ENCODE measurements around the gene TTC8. TPM values are rescaled to one million over a fixed set of nuclear protein-coding genes. Genes with fewer than 3 reads are reported as not detected.

The TTC8 gene
- total RNA-seq, 1 experiment from 2014 or later, result 9.2 TPM

GRCh38 chr14:88785911-88786310 lies 38.5 kb upstream of the TTC8 start:
- H3K27me3 Mint-ChIP-seq (ENCODE audit: low read depth), result peaks cover 38% of the 10 kb centered on the region

More at GRCh38 chr14:88785911-88786310, 38.5 kb upstream of the TTC8 start:
- no peak overlapping the region for H3K23ac ChIP-seq (ENCODE audit: insufficient read length, low read depth, low read length)
- H3K79me2 ChIP-seq (ENCODE audit: insufficient read depth, low read length), result no peaks in the 10 kb centered on the region
- H2AK5ac ChIP-seq (ENCODE audit: insufficient read length, low read length), result no peak overlapping the region
- no peak overlapping the region for H3K4ac ChIP-seq (ENCODE audit: low read depth, low read length)
- peaks cover 4% of the 10 kb centered on the region; the same call in 1 of the 2 replicates for H3K27me3 ChIP-seq (ENCODE audit: insufficient read depth, low read length)
- H4K91ac ChIP-seq (ENCODE audit: insufficient read length, low read depth, low read length), result no peak overlapping the region
- no peak overlapping the region for H3K14ac ChIP-seq (ENCODE audit: insufficient read depth, low read length)
- H3K9me3 ChIP-seq (ENCODE audit: control insufficient read depth, low read depth, low read length), result no peaks in the 10 kb centered on the region
- H2BK12ac ChIP-seq (ENCODE audit: insufficient read length, low read depth, low read length), result no peak overlapping the region
- no peak overlapping the region for H3K18ac ChIP-seq (ENCODE audit: insufficient read length, low read depth, low read length)
- no peak overlapping the region for H3K4me2 ChIP-seq (ENCODE audit: insufficient read depth, insufficient read length, low read length)
- H3K27ac Mint-ChIP-seq, result no peak overlapping the region
- no peak overlapping the region for H4K8ac ChIP-seq (replicated peaks; ENCODE audit: insufficient read length, low read depth, low read length)
- no peak overlapping the region for H2BK20ac ChIP-seq (ENCODE audit: low read depth, low read length, poor library complexity, severe bottlenecking)
- no peak overlapping the region for H2BK5ac ChIP-seq (ENCODE audit: insufficient read length, low read length)
- DNase-seq, result no peak
- no peaks in the 10 kb centered on the region for H3K4me1 ChIP-seq (ENCODE audit: insufficient read depth, low read length)
- no peaks in the 10 kb centered on the region for H4K20me1 ChIP-seq (ENCODE audit: control insufficient read depth, insufficient read depth, insufficient read length)
- peaks cover 13 to 24% (median 22%) of the 10 kb centered on the region in 3 experiments; a peak in 6 of 7 replicates for H3K36me3 Mint-ChIP-seq (ENCODE audit: insufficient read depth in 1 of 3, low read depth in 3 of 3)
- H3K23me2 ChIP-seq (ENCODE audit: insufficient read length, low read depth, low read length, poor library complexity, severe bottlenecking), result no peaks in the 10 kb centered on the region
- no peak overlapping the region for H2BK120ac ChIP-seq (ENCODE audit: low read depth, low read length, poor library complexity, severe bottlenecking)
- no CpG with 5 or more reads among the region's 1 CpG for WGBS (ENCODE audit: extremely low coverage, insufficient read length, low lambda C conversion rate)
- peaks cover 27 to 28% of the 10 kb centered on the region in 2 experiments for H3K9me3 Mint-ChIP-seq
- no peak overlapping the region for H4K5ac ChIP-seq (ENCODE audit: insufficient read length, low read depth, low read length)
- H3K4me1 Mint-ChIP-seq, result peaks cover 6 to 9% of the 10 kb centered on the region in 2 experiments; a peak in 3 of 4 replicates
- no peak overlapping the region for H2AFZ ChIP-seq (ENCODE audit: low read length)
- H3K9ac ChIP-seq (ENCODE audit: extremely low read depth, insufficient read length, low read length), result no peak overlapping the region
- no peak overlapping the region for H3K27ac ChIP-seq (ENCODE audit: insufficient read length, low read depth, low read length)
- H3K4me3 Mint-ChIP-seq, result no peak overlapping the region
- TF ChIP-seq CTCF (conservative IDR thresholded peaks at IDR 0.05), result no peak
- H3K79me1 ChIP-seq (ENCODE audit: insufficient read depth, low read depth, low read length, poor library complexity, severe bottlenecking), result no peaks in the 10 kb centered on the region
- no peak overlapping the region for H3T11ph ChIP-seq (ENCODE audit: low read length)
- H3K56ac ChIP-seq (ENCODE audit: insufficient read length, low read depth, low read length), result no peak overlapping the region
- no peak overlapping the region for H2BK15ac ChIP-seq (ENCODE audit: low read depth, low read length)

Data from H9 (cell line).